C1 segment of cervical spinal cord (tissue), 14 donors: ENCODE measurements around the gene SCFD2.
"Not testable (repeated sequence)": the region's sequence is repeated elsewhere in the genome, so short reads cannot be mapped to it uniquely, and the experiment has no call there.

Source experiments
- DNase-seq, 14 donors: peaks; one replicate each; lab custom pipeline; 2025; lab: John Stamatoyannopoulos, UW

SCFD2 gene

GRCh38 chr4:53240573-53240972 is 125.3 kb downstream of the SCFD2 start:
- no peak for DNase-seq

GRCh38 chr4:53238352-53238751 is 127.5 kb downstream of the SCFD2 start:
- DNase-seq, result not testable (repeated sequence)

DNA sequence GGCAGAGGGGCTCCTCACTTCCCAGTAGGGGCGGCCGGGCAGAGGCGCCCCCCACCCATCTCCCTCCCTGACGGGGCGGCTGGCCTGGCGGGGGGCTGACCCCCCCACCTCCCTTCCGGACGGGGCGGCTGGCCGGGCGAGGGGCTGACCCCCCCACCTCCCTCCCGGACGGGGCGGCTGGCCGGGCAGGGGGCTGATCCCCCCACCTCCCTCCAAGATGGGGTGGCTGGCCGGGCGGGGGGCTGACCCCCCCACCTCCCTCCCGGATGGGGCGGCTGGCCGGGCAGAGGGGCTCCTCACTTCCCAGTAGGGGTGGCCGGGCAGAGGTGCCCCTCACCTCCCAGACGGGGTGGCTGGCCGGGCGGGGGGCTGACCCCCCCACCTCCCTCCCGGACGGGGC is 128.1 kb downstream of the SCFD2 start:
- DNase-seq, result not testable (repeated sequence)

DNA sequence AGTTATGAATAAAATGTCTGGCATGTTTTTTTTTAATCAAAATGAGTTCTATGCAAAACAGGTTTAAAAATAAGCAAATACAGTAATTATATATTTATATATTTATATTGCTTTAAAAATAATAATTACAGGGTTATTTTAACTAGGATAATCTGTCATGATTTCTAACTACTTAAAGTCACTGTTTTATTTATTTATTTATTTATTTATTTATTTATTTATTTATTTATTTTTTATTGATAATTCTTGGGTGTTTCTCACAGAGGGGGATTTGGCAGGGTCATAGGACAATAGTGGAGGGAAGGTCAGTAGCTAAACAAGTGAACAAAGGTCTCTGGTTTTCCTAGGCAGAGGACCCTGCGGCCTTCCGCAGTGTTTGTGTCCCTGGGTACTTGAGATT is 129.2 kb downstream of the SCFD2 start:
- DNase-seq, result not testable (repeated sequence)

GRCh38 chr4:53235547-53235946 is 130.3 kb downstream of the SCFD2 start:
- DNase-seq, result no peak

DNA sequence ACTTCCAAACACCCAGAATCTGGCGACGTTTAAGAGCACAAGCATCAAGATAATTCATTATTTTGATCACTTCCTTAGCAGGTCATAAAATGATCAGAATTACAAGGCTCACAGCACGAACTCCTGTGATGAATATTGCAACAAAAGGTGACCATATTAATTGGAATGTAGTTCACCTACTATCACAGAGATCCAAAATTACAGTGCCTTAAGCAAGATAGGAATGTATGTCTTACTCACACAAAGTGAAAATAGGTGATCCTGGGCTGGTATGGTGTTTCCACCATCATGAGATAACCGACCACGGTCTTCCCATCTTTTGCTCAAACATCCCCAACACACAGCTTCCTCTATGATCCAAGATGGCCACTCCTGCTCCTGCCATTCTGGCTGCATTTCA is 131.2 kb downstream of the SCFD2 start:
- no peak for DNase-seq

- no peak for DNase-seq
Measured at GRCh38 chr4:53234111-53234510, 131.8 kb downstream of the SCFD2 start.

DNA sequence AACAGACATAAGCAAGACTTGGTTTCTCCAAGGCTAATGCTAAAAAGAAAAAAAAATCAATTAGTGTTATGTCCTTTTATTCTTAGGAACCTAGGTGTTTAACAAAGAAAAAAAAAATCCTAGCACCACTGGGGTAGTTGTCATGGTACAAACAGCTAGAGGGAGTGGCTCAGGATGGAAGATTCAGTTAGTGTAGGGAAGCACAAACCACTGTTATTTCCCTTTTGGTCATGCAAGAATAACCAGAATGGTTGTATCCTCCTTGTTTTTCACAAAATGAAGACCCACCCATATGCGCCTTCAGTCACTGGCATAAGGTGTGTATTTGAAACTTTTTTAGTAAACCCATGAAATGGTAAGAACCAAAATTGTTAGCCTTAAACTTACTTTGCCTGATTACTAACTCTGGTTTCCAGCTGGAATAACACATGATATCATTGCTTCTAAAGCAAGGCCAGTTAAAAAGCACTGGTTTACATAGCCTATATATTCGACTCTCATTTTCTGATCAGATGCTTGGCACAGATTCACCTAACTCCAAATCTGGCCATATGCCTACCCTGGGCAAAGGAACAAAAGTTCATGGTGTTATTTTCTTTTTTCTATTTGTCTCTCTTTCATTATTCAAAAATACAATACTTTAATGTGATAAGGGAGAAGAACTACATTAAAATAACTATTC is 132.6 kb downstream of the SCFD2 start:
- DNase-seq, result no peak

- DNase-seq, result no peak
Measured at GRCh38 chr4:53232371-53232770, 133.5 kb downstream of the SCFD2 start.

- no peak for DNase-seq
Measured at GRCh38 chr4:53228036-53228435, 137.8 kb downstream of the SCFD2 start.

DNA sequence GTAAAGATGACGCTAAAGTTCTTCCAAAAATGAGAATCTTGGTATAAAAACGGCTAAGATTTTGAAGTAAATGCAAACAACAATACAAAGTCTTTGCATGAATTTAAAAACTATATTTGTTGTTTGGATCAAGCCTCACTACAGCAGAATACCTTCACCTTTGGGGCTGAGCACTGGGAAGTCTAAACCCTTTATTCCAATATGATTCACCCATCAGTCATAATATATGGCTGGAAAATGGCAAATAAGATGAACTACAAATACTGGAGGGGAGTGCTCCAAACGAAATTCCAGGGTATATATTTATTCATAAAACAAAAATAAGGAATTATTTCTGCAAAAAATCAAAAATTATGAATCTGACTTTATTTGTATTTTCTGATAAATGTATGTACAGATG is 138.4 kb downstream of the SCFD2 start:
- no peak for DNase-seq

GRCh38 chr4:53221832-53222480 is 143.9 kb downstream of the SCFD2 start:
- no peak for DNase-seq

GRCh38 chr4:53219148-53219547 is 146.7 kb downstream of the SCFD2 start:
- not testable (repeated sequence) for DNase-seq

- no peak for DNase-seq
Measured at GRCh38 chr4:53208753-53209152, 157.1 kb downstream of the SCFD2 start.

DNA sequence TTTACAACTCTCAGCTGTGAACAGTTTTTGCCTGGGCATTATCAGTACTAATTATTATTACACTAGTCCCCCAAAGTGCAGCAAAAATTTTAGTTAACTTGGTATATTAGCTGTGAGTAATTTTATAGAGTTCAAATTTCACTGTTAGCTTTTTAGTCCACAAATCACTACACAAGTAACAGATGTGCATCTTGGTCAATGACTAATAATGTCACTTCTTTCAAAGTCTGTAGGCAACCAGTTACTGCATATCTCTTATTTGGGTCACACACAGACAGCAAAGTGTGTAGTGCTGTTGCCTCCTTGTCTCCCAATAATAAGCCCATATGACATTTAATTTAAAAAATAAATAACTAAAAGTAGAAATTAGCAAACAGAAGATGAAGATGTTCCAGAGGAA is 159.9 kb downstream of the SCFD2 start:
- DNase-seq, result no peak

DNA sequence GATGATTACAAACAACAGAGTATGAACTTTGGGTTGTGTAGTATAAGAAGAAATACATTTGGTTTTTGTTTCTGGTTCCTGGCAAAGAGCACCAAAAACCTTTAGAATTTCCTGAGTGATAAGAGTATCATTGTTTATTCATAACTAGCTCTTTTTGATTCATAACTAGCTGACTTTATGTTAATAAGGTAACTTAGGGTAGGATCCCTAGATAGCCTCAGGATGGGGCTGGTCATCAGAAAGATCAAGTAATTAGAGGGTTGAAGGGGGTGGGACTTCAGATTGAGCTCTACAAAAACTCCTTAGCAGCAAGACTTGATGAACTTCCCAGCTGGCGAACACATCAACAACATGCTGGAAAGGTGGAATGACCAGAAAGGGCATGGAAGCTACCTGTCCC is 166.5 kb downstream of the SCFD2 start:
- DNase-seq, result no peak

- DNase-seq, result no peak
Measured at GRCh38 chr4:53197772-53198142, 168.1 kb downstream of the SCFD2 start.

DNA sequence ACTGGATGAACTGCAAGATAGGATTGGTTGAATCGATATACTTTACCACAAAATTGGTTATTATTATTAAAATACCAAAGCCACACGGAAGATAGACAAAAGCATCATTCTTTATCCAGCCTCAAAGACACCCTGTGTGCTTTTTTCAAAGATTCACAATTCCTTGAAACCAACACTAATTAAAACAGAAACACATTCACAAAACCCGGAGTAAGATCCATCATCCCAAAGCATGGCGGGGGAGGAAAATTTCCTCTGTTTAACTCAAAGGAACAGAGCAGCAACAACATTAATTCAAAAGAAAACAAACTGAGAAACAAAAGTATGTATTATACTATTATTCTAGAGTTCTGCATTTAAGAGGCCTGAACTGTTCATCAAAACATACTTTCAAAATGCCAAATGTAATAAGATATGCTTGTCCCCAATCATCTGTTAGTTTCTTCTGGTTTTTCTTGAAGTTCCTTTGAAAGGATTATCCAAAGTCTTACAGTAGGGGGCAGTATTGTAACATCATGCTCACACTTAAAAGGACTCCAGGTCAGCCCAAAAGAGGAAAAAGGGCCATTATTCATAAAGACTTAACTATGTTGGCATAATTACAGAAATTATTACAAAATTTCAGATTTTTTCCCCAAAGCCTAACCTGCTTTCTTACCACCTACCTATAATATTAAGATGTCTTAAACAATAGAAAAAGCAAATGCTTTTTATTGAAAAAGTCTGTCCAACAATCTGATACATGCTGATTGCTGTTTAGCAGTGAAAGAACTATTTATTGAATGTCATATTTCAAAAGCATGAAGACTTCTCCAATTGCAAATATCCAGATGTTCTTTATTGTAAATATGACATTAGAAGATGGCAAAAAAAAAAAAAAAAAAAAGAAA is 168.7 kb downstream of the SCFD2 start:
- peak in 1 of 14 donors; percentile 5 for DNase-seq

GRCh38 chr4:53195815-53196661 is 169.8 kb downstream of the SCFD2 start:
- DNase-seq, result no peak

DNA sequence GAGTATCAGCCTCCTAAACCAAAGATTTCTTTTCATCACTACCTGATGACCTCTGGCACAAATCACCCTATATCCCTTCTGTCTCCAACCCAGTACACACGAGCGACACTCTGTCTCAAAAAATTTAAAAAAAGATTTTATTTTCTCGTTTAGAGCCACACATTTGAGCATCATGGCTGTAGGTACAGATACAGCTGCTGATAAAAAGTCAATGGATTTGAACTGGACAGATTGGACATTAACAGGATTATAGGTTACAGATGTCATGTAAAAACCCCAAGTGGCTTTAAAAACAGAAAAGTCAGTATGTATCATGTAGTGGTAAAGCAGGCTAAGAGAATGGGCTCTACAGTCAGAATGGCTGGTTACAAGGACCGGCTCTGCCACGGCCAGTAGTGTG is 171.1 kb downstream of the SCFD2 start:
- DNase-seq, result no peak

GRCh38 chr4:53193111-53193510 is 172.8 kb downstream of the SCFD2 start:
- no peak for DNase-seq

- no peak for DNase-seq
Measured at GRCh38 chr4:53192496-53192895, 173.4 kb downstream of the SCFD2 start.
